Stromal cell of bone marrow (primary cell): ENCODE results near the gene SYT13.

Experiments
- DNase-seq: peaks from one replicate; pipeline ENCODE4 v3.0.0-alpha.2; 2012; ENCODE audit warnings: low read depth

SYT13 gene, protein sequence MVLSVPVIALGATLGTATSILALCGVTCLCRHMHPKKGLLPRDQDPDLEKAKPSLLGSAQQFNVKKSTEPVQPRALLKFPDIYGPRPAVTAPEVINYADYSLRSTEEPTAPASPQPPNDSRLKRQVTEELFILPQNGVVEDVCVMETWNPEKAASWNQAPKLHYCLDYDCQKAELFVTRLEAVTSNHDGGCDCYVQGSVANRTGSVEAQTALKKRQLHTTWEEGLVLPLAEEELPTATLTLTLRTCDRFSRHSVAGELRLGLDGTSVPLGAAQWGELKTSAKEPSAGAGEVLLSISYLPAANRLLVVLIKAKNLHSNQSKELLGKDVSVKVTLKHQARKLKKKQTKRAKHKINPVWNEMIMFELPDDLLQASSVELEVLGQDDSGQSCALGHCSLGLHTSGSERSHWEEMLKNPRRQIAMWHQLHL

DNA sequence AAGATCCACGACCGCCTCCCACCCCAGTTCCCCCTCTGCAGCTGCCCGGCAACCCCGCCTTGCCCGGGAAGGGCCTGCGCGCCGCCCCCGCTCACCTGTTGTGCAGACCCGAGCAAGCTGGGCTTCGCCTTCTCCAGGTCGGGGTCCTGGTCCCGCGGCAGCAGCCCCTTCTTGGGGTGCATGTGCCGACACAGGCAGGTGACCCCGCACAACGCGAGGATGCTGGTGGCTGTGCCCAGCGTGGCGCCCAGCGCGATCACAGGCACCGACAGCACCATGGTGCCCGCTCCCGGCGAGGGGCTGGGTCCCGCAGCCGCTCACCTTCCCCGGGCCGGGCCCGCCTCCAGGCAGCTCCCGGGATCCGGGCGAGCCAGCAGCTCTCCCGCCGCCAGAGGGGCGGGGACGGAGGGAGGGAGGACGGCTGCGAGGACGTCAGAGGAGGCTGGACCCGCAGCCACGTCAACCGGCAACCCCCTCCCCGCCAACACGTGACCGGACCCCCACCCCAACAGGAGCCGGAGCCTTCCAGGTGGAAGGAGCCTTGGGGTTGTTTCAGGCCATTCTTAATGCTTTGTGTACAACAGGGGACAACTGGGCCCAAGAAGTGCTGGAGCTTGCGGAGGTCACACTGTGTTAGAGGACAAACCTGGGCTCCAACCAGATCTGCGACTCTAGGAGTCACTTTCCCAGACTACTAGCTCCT lies at the start of gene SYT13:
Gene SYT13 (minus strand): TSS at position 412 of the 703 bp plus-strand sequence. CDS start 134 bp downstream, at position 278.
- DNase-seq, result no peak

GRCh38 chr11:45335434-45335833 lies 49.3 kb upstream of the SYT13 start:
- no peak for DNase-seq

DNA sequence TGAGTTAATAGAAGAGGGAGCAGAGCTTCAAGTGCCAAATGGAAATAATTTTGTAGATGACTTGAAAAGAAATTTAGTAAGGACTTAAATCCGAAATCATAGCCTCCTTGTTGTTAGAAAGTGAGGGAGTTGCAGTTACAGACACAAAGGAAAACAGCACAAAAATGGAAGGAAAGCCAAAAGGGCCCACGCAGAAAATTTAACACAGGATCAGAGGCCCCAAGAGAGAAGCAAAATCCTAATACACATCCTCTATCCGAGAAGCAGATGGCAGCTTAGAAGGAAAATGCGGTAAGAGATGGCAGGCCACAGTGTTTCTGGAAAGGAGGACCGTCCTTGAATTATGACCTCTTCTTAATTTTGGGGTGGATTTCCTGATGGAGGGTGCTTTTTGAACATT lies 48.7 kb upstream of the SYT13 start:
- DNase-seq, result no peak

GRCh38 chr11:45334410-45334809 lies 48.3 kb upstream of the SYT13 start:
- DNase-seq, result no peak

DNA sequence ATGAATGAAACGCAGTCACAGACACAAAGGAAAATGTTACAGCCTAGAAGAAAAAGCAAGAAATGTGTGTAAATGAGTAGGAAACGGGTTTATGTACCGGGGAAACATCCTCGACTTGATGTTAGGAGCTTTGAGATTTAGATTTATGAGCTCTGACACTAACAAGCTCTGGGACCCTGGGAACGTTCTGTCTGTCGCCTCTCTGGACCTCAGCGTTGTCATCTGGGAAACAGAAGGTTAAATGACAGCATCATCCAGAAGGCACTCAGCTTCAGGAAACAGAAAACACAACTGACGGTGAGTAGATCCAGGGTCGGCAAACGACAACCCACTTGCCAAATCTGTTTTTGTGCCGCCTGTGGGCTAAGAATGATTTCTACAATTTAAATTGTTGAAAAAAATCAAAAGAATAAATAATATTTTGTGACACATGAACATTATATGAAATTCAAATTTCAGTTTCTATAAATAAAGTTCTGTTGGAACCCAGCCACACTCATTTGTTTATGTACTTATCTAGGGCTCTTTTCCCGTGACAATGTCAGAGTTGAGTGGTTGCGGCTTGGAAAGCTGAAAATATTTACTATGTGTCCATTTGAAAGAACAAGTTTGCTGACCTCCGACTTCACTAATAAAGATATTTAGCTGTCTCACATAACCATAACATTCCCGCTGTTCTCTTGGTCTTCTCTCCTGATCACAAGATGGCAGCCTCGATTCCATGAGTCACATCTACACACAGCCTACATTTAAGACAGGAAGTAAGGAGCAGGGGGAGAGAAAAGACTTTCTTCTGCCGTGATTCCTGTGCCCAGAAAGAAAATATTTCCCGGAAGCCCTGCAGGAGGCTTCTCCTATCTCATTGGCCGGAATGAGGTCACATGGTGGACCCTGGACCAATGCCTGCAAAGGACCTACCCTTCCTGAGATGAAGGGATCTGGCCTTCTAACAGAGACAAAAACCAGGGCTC lies 47.1 kb upstream of the SYT13 start:
- DNase-seq, result peak; percentile 48

DNA sequence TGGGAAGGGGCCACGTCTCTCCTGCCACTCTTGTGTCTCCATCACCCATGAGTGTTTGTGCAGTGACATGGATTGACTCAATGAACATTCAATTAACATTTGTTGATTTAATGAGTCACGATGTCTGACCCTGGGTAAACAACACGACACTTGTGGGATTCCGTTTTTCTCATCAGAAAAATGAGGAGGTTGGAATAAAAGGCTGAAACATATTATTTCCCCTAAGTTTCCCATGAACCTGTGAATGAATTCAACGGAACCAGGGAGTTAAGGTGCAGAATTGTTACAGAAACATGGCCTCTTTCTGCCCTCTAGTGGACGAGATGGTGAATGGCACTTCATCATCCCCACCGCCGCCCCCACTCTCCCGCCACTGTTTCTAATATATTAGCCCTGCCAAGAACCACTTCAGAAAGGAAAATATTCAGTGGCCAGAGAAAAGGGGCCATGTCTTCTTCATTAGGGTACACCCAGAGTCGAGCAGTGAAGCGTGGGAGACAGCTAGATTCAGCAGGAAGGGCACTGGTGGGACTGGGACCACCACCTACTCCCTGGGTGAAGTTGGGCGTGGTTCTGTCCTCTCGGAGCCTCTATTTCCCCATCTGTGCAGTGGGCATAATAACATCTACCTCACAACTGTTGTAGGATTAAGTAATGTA lies 46.3 kb upstream of the SYT13 start:
- no peak for DNase-seq

DNA sequence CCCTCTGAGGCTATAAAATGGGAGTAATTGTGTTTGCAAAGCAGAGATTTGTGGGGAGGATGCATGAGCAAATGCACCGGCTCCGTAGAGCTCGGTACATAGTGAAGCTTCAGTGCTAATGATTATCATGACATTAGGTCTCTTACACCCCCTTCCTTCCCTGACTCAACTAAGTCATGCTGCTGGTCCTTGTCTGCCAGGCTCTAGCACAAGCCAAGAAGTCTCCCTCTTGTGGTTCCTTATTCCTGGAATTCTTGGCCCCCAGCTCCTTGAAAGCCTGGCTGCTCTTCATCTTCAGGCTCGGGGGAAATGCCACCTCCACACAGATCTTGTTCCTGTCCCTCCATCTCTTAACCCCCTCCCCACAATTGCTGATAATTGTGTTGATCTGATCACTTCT lies 45.7 kb upstream of the SYT13 start:
- no peak for DNase-seq

GRCh38 chr11:45328726-45329125 lies 42.6 kb upstream of the SYT13 start:
- DNase-seq, result no peak

- DNase-seq, result no peak
These were observed 38.3 kb upstream of the SYT13 start for GRCh38 chr11:45324459-45324858.

- DNase-seq, result no peak
These were observed 37.6 kb upstream of the SYT13 start for GRCh38 chr11:45323601-45324249.

- no peak for DNase-seq
These were observed 36.9 kb upstream of the SYT13 start for GRCh38 chr11:45322891-45323600.

DNA sequence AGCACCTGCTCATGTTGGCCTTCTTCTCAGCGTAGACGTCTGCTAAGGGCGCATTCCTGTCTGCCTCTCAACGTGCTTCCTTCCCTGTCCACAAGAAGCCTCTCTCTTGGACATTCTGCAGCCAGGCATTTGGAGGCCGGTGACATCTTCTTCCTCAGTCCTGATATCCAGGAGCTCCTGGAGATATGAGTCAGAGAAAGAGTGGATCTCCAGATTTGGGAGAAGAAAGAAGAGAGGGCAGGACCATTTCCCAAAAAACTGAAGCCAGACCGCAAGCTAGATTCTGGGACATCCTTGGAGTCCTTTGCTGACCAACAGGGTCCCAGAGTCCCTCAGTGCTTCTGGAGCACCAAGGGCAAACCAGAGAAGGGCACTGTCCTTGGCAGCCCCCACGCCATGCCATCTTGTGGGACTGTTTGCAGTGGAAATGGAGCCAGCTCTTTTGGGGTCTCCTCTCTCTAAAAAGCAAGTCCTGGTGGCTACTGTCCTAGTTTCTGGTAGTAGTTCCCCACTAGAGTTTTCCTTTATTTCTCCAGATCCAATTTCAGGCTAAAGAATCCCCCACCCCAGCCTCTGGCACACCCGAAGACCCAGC lies 36.1 kb upstream of the SYT13 start:
- DNase-seq, result no peak

DNA sequence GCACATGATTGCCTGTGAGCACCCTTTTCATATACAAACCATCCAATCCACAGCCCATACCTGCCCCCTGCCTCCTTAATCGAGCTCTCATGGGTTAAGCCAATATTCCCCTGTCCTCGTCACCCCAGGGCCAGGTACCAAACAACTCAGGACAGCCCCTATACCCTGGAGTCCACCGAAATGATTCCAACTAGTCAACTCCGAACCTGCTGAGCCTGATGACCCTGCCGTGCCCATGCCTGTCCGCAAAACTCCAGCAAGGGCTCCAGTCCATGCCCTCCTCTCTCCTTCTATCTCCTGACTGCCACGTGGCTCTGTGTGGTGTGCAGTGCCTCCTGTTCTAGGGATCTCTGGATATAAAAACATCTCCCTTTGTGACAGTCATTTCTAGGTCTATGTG lies 35.5 kb upstream of the SYT13 start:
- no peak for DNase-seq

DNA sequence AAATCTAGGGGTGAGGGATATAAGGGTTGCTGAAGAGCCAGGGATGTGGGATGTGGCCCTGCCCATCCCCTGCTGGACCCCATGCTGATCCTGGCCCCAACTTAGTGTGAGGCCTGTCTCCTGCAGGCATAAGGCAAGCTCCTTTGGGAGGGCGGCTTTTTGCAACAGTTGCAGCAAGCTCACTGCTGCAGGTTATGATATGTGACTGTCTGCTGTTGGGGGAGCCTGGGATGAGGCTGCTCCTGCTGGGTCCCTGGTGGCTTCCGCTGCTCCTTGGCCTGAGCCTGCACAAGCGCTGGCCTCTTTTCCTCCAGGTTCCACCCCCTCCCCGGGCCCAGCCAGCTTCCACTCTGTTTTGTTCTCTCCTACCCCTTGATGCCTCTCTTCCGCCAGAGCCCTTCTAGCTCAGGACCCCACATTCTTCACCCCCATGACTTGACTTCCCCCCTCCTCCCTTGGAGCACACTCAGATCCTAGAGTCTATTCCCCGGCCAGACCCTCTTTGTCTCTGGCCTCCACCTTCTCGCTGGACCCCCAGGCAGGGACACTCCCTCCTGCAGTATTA lies 35.0 kb upstream of the SYT13 start:
- no peak for DNase-seq

GRCh38 chr11:45320371-45320770 lies 34.2 kb upstream of the SYT13 start:
- DNase-seq, result no peak

DNA sequence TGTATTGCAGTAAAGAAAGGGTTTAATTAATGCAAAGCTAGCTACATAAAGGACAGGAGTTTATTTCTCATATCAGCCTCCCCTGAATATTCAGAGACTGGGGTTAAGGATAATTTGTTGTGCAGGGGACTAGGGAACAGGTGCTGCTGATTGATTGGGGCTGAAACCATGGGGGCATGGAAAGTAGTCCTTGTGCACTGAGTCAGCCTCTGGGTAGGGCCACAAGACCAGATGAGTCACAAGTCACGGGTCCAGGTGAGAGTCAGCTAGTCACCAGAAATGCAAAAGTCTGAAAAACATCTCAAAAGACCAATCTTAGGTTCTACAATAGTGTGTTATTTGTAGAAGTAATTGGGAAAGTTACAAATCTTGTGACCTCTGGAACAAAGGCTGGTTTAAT lies 32.9 kb upstream of the SYT13 start:
- DNase-seq, result no peak

- no peak for DNase-seq
These were observed 32.4 kb upstream of the SYT13 start for GRCh38 chr11:45318516-45318915.

DNA sequence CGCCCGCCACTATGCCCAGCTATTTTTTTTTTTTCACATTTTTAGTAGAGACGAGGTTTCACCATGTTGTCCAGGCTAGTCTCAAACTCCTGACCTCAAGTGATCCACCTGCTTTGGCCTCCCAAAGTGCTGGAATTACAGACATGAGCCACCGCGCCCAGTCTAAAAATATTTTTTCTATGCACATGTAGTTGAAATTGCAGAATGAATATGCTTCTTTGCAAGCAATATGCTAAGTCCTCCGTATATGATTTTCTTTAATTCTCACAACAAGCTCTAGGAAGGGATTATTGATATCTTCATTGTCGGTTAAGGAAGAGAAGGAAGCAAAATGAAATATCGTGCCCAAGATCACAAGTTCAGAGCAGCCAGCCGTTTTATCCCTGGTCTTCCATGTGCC lies 30.1 kb upstream of the SYT13 start:
- DNase-seq, result no peak

DNA sequence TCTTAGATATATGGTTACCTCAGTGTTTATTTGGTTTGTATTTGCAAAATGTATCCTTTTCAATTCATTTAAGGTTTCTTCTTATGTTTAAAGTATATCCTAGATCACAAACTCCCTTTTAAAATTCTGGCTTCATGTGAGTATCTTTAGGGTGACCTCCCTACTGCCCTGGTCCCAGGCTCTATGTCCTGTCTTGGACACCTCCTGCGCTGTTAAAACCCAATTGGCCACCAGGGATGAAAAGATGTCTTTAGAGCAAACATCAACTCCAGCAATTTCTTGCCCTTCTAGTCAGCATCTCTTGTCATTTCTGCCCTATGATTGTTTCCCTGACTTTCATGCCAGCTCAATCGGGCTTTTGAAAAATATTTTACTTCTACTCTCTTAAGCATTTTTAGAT lies 28.8 kb upstream of the SYT13 start:
- no peak for DNase-seq
